Right renal pelvis (tissue), 4 donors: ENCODE measurements around the gene MAGEC1. TPM values are rescaled to one million over a fixed set of nuclear protein-coding genes. Genes with fewer than 3 reads are reported as not detected.
"Not testable (repeated sequence)": the region's sequence is repeated elsewhere in the genome, so short reads cannot be mapped to it uniquely, and the experiment has no call there.

Experiments used
- DNase-seq, 4 donors: peaks; one replicate each; pipeline ENCODE4 v3.0.0-alpha.2; 2013; ENCODE audit warnings: low read depth in 4 of 4, low spot score in 3 of 4, missing footprints in 1 of 4
- polyA plus RNA-seq, 4 donors: library from polyadenylated mRNA; unstranded; fragments of 120-200 nt; gene quantifications; one replicate each; pipeline ENCODE4 v1.2.1, GENCODE V29; 2013; ENCODE audit not compliant: insufficient read length in 4 of 4

The MAGEC1 gene, protein sequence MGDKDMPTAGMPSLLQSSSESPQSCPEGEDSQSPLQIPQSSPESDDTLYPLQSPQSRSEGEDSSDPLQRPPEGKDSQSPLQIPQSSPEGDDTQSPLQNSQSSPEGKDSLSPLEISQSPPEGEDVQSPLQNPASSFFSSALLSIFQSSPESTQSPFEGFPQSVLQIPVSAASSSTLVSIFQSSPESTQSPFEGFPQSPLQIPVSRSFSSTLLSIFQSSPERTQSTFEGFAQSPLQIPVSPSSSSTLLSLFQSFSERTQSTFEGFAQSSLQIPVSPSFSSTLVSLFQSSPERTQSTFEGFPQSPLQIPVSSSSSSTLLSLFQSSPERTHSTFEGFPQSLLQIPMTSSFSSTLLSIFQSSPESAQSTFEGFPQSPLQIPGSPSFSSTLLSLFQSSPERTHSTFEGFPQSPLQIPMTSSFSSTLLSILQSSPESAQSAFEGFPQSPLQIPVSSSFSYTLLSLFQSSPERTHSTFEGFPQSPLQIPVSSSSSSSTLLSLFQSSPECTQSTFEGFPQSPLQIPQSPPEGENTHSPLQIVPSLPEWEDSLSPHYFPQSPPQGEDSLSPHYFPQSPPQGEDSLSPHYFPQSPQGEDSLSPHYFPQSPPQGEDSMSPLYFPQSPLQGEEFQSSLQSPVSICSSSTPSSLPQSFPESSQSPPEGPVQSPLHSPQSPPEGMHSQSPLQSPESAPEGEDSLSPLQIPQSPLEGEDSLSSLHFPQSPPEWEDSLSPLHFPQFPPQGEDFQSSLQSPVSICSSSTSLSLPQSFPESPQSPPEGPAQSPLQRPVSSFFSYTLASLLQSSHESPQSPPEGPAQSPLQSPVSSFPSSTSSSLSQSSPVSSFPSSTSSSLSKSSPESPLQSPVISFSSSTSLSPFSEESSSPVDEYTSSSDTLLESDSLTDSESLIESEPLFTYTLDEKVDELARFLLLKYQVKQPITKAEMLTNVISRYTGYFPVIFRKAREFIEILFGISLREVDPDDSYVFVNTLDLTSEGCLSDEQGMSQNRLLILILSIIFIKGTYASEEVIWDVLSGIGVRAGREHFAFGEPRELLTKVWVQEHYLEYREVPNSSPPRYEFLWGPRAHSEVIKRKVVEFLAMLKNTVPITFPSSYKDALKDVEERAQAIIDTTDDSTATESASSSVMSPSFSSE
- polyA plus RNA-seq, result not detected

- no peak for DNase-seq
These were observed at the start of gene MAGEC1 for GRCh38 chrX:141903400-141904155. MAGEC1 (plus strand) TSS chrX:141903894; CDS start chrX:141905073, 1,179 bp downstream.

GRCh38 chrX:141857479-141857878 is 46.2 kb upstream of the MAGEC1 start:
- no peak for DNase-seq

DNA sequence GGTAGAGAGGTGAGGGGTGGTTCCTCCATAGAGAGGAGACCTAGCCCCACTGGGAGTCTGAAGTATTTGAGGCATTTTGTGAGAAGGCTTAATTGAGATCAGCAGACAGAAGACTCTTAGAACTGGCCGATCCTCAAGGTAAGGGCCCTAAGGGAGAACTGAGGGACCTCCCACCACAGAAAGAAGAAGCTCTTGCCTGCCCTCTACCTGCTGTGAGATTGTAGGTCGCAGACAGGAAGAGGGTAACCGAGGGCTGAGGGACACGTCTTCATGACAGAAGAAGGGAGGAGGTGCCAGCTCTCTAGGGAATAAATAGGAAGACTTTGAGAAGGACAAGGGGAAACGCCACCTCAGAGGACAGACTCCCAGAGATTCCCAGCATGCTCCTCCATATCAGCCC is 24.1 kb upstream of the MAGEC1 start:
- no peak for DNase-seq

DNA sequence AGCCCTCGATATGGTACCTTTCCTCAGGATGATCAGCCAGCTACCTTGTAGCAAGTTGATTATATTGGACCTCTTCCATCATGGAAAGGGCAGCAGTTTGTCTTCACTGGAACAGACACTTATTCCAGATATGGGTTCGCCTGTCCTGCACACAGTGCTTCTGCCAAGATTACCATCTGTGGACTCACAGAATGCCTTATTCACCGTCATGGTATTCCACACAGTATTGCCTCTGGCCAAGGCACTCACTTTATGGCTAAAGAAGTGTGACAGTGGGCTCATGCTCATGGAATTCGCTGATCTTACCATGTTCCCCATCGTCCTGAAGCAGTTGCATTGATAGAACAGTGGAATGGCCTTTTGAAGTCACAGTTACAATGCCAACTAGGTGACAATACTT is 14.9 kb upstream of the MAGEC1 start:
- DNase-seq, result not testable (repeated sequence)

DNA sequence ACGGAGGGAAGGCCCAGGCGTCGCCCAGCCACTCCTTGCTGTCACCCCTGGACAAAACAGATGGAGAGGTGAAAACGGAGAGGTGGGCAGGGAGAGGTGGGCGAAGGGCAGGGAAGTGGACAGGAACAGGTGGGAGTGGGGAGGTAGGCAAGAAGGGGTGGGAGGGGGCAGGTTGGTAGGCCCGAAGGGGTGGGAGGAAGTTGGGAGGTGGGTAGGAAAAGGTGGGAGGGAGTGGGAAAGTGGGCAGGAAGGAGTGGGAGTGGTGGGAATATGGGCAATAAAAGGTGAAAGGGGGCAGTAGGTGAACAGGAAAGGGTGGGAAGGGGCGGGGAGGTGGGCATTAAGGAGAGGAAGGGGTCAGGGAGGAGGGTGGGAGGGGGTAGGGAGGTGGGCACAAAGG is 9.0 kb upstream of the MAGEC1 start:
- no peak for DNase-seq

GRCh38 chrX:141897690-141898089 is 6.0 kb upstream of the MAGEC1 start:
- DNase-seq, result no peak

GRCh38 chrX:141902366-141902765 is 1.3 kb upstream of the MAGEC1 start:
- DNase-seq, result no peak

DNA sequence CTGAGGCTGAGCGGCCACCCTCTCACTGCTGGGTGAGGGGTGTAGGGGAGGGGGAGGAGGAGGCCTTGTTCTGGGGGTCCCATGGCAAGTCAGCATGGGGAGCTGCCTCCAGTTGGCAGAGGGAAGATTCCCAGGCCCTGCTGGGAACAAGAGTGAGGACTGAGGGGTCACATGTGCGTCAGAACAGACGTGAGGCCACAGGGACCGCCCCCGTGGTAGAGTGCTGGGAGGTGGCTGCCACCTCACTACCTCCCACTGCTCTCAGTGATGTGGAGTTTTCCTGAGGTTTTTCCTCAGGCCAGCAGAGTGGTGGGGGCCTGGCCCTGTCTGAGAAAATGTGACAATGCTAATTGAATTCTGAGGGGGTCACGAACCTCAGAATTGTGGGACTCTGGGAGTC is 568 bp downstream of the MAGEC1 start:
- no peak for DNase-seq

GRCh38 chrX:141917801-141918200 is 14.1 kb downstream of the MAGEC1 start:
- DNase-seq, result no peak

DNA sequence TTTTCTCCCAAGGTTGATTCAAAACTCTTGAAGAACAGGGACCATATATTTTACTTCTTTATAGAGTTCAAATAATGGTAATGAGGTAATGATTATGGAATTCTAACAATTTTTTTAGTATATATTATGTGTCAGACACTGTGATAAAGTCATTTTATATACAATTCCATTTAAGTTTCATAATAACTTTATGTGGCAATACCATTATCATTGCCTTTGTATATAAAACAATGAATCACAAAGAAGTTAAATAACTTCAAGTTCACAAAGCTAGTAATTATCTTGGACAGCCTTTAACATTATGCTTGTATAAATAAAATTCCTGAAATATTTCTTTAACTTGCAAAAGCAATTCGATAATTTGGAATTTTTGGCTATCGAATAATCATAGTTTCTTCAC is 20.6 kb downstream of the MAGEC1 start:
- no peak for DNase-seq

GRCh38 chrX:141928432-141928831 is 24.7 kb downstream of the MAGEC1 start:
- no peak for DNase-seq

- DNase-seq, result no peak
These were observed 30.5 kb downstream of the MAGEC1 start for GRCh38 chrX:141934059-141934641.

GRCh38 chrX:141935645-141936044 is 32.0 kb downstream of the MAGEC1 start:
- DNase-seq, result no peak

DNA sequence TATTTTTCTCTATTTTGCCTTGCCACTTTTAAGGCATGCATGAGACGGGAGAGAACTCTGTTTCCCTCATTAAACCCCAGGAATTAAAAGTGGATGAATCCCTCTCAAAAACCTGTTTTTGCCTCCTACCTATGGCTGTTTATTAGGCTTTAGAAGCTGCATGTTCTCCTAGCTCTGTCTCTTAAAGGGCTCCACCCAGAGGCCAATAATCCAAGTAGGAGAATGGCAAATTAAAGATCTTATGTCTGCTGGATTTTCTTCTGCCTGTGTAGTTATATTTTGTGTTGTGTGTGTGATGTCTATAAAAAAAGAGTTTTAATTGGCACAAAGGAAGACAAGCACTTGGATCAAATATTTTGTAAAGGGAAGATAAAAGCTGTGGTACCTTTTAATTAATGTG is 32.4 kb downstream of the MAGEC1 start:
- DNase-seq, result no peak

DNA sequence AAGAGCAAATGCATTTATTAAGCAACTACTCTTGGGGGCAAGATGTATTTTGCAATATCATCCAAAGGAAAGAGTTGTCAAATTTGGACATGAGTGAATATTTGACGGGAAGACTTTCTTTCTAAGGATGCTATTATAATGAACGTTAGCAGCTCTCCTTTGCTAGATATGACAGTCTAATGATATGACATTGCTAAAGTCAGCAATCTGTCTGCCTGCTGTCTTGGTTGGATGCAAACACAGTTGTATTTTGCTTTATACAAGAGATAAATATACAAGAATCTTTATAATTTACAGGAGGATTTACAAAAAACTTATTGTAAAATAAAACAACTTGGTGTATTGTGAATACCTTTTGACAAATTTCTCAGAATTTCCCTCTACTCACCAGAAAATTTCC is 37.5 kb downstream of the MAGEC1 start:
- no peak for DNase-seq

DNA sequence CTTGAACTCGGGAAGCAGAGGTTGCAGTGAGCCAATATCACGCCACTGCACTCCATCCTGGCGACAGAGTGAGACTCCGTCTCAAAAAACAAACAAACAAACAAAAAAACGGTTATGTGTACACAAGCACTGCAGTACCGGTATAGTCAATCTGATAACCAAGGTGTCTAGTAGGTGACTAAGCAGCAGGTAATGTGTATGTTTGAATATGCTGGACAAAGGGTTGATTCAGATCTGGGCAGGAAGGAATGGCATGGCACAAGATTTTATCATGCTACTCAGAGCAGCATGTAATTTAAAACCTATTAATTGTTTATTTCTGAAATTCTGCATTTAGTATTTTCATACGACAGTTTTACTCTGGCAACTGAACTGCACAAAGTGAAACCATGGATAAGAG is 41.7 kb downstream of the MAGEC1 start:
- no peak for DNase-seq

- DNase-seq, result no peak
These were observed 43.7 kb downstream of the MAGEC1 start for GRCh38 chrX:141947350-141947749.

- DNase-seq, result no peak
These were observed 48.9 kb downstream of the MAGEC1 start for GRCh38 chrX:141952603-141953002.

DNA sequence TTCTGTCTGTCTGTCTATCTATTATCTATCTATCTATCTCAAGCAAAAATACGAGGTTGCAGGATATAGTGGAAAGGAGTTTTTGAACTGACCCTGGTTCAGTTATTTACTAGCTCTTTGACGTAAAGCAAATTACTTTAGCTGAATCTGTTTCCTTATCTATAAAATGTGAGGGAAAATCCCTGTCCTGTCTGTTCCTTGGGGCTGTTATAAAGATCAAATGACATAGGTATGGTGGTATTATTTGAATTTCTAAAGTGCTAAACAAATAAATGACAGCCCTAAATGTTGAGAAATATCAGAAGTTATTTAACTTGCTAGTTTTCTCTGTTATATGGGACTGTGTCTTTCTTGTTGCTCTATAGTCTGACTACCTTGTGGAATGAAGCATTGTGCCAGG is 55.0 kb downstream of the MAGEC1 start:
- DNase-seq, result no peak
